HEK293T (cell line): ENCODE data around the gene KRT83.

ENCODE experiments used
- ARNT ChIP-seq: fragments of 450-650 bp; IDR thresholded peaks from 2 replicates; pipeline ENCODE4 v1.6.1; 2017; ENCODE audit warnings: mild to moderate bottlenecking
- ELF4 ChIP-seq: fragments of 450-650 bp; IDR thresholded peaks from 2 replicates; pipeline ENCODE4 v1.6.1; 2017; ENCODE audit warnings: antibody characterized with exemption
- FOXA1 ChIP-seq: fragments of 450-650 bp; IDR thresholded peaks from 2 replicates; pipeline ENCODE4 v1.6.1; 2016; ENCODE audit warnings: mild to moderate bottlenecking
- FOXK2 ChIP-seq: fragments of 450-650 bp; IDR thresholded peaks from 2 replicates; pipeline ENCODE4 v1.6.1; 2016; ENCODE audit warnings: mild to moderate bottlenecking
- HDGF ChIP-seq: fragments of 450-650 bp; IDR thresholded peaks from 2 replicates; pipeline ENCODE4 v1.6.1; 2017; ENCODE audit warnings: antibody characterized with exemption, borderline replicate concordance
- LEF1 ChIP-seq: fragments of 450-650 bp; IDR thresholded peaks from 2 replicates; pipeline ENCODE4 v1.6.1; 2017; ENCODE audit warnings: mild to moderate bottlenecking, borderline replicate concordance
- NFRKB ChIP-seq: fragments of 450-650 bp; IDR thresholded peaks from 2 replicates; pipeline ENCODE4 v1.6.1; 2016; ENCODE audit warnings: mild to moderate bottlenecking, moderate library complexity
- SP1 ChIP-seq: fragments of 450-650 bp; IDR thresholded peaks from 2 replicates; pipeline ENCODE4 v1.6.1; 2017

GRCh38 chr12:52356762-52357580, 35.8 kb upstream of the KRT83 start:
- TF ChIP-seq FOXA1, result no peak
- TF ChIP-seq ELF4, result no peak
- no peak for TF ChIP-seq FOXK2
- no peak for TF ChIP-seq HDGF
- TF ChIP-seq NFRKB, result no peak
- TF ChIP-seq ARNT, result no peak
- no peak for TF ChIP-seq LEF1
- TF ChIP-seq SP1, result no peak
